ENCODE data around the gene SHKBP1. TPM values are rescaled to one million over a fixed set of nuclear protein-coding genes. Genes with fewer than 3 reads are reported as not detected.
A peak's percentile ranks its signal among the peaks of the same experiment; 100 is the strongest.

The SHKBP1 gene
- total and polyA plus RNA-seq, 2 of the 4 experiments (the other 2 are of a cell fraction): 15.6 to 94.0 TPM

- Histone ChIP-seq H3K27me3 (ENCODE audit: control insufficient read depth, insufficient read depth, low read length) (no peaks in the 10 kb centered on the region), H3K9me3 (ENCODE audit: control insufficient read depth, insufficient read depth, low read length) (no peaks in the 10 kb centered on the region), H3K27ac (ENCODE audit: insufficient read depth, low read length) (no peak overlapping the region), H3K4me3 (ENCODE audit: insufficient read depth, low read depth, low read length) (no peak overlapping the region), H4K20me1 (ENCODE audit: insufficient read depth, low read length) (no peaks in the 10 kb centered on the region), H4K8ac (ENCODE audit: low read depth in 2 of 2, low read length in 2 of 2) (no peak overlapping the region), H4K91ac (ENCODE audit: insufficient read depth, low read depth, low read length) (no peak overlapping the region), H2BK20ac (ENCODE audit: low read depth, low read length) (no peak overlapping the region), H3K4me2 (ENCODE audit: low read depth, low read length) (no peak overlapping the region), H2AFZ (replicated peaks; ENCODE audit: low read length, poor library complexity) (no peak overlapping the region), H3K9me1 (ENCODE audit: insufficient read depth, low read length) (peaks cover 13% of the 10 kb centered on the region), H3K79me1 (ENCODE audit: low read depth in 1 of 2, low read length in 2 of 2) (peaks cover 0 to 10% of the 10 kb centered on the region in 2 experiments; a peak in 2 of 4 replicates), H3K4ac (ENCODE audit: low read depth, low read length) (no peak overlapping the region), H3K18ac (ENCODE audit: low read depth, low read length) (no peak overlapping the region), H2BK15ac (ENCODE audit: low read depth, low read length) (no peak overlapping the region), H3K56ac (ENCODE audit: extremely low read depth, insufficient read depth, low read length) (no peak overlapping the region), H2AK9ac (replicated peaks; ENCODE audit: low read depth, low read length, poor library complexity) (peak overlapping the region; percentile 49), H3K4me1 (ENCODE audit: control insufficient read depth, insufficient read depth, low read length) (peaks cover 13% of the 10 kb centered on the region; the same call in 1 of the 2 replicates), H2BK120ac (ENCODE audit: low read depth, low read length) (no peak overlapping the region), H3K23ac (ENCODE audit: low read depth, low read length) (no peak overlapping the region), H3K9ac (ENCODE audit: low read depth, low read length) (no peak overlapping the region), H2AK5ac (ENCODE audit: low read depth, low read length) (no peak overlapping the region), H3K14ac (replicated peaks; ENCODE audit: low read depth, low read length) (no peak overlapping the region), H2BK5ac (ENCODE audit: low read depth, low read length, poor library complexity, severe bottlenecking) (no peak overlapping the region), H4K5ac (ENCODE audit: low read depth, low read length) (no peak overlapping the region), H3K36me3 (ENCODE audit: control insufficient read depth, insufficient read depth, low read length) (peaks cover 27% of the 10 kb centered on the region; the same call in 1 of the 2 replicates)
- dilution Hi-C loops (cut with HindIII; ENCODE audit: low sequenced_read_pairs, unreplicated experiment): no loop called here
- intact Hi-C loops (cut with micrococcal nuclease): no loop called here
- WGBS, 2 experiments (ENCODE audit: extremely low coverage in 2 of 2, insufficient read length in 1 of 2): no CpG with 5 or more reads among the region's 14 CpGs
- TF ChIP-seq, protein P1, sequence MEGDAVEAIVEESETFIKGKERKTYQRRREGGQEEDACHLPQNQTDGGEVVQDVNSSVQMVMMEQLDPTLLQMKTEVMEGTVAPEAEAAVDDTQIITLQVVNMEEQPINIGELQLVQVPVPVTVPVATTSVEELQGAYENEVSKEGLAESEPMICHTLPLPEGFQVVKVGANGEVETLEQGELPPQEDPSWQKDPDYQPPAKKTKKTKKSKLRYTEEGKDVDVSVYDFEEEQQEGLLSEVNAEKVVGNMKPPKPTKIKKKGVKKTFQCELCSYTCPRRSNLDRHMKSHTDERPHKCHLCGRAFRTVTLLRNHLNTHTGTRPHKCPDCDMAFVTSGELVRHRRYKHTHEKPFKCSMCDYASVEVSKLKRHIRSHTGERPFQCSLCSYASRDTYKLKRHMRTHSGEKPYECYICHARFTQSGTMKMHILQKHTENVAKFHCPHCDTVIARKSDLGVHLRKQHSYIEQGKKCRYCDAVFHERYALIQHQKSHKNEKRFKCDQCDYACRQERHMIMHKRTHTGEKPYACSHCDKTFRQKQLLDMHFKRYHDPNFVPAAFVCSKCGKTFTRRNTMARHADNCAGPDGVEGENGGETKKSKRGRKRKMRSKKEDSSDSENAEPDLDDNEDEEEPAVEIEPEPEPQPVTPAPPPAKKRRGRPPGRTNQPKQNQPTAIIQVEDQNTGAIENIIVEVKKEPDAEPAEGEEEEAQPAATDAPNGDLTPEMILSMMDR (conservative IDR thresholded peaks at IDR 0.05; ENCODE audit: low read depth, low read length): no peak
- TF ChIP-seq MXI1 (IDR thresholded peaks at IDR 0.05; ENCODE audit: borderline replicate concordance, low read depth, low read length) (no peak), BHLHE40 (IDR thresholded peaks at IDR 0.05; ENCODE audit: low read depth, low read length) (no peak), RFX5 (IDR thresholded peaks at IDR 0.05; ENCODE audit: low read depth, low read length) (no peak), USF2 (IDR thresholded peaks at IDR 0.05; ENCODE audit: low read depth, low read length) (no peak), FOS (IDR thresholded peaks at IDR 0.05; ENCODE audit: low read depth, low read length) (no peak), POLR2A (IDR thresholded peaks at IDR 0.05; ENCODE audit: low read depth, low read length) (no peak), CEBPB (IDR thresholded peaks at IDR 0.05; ENCODE audit: low read depth, low read length) (no peak), MAFK (IDR thresholded peaks at IDR 0.05; ENCODE audit: low read depth, low read length) (no peak), SMC3 (IDR thresholded peaks at IDR 0.05; ENCODE audit: low read depth, low read length) (no peak), CHD1 (IDR thresholded peaks at IDR 0.05; ENCODE audit: low read depth, low read length) (no peak), RAD21 (IDR thresholded peaks at IDR 0.05; ENCODE audit: low read length) (no peak), NFE2L2 (IDR thresholded peaks at IDR 0.05; ENCODE audit: low read depth, low read length) (no peak), MAZ (IDR thresholded peaks at IDR 0.05; ENCODE audit: borderline replicate concordance, low read depth, low read length) (no peak), ELK1 (IDR thresholded peaks at IDR 0.05; ENCODE audit: borderline replicate concordance, low read depth, low read length) (no peak), RCOR1 (IDR thresholded peaks at IDR 0.05; ENCODE audit: insufficient replicate concordance, low read length) (no peak)
- ATAC-seq (ENCODE audit: low read depth) (no peak), DNase-seq (no peak)
- BruUV-seq (replicated peaks): no TSS peak
- in situ Hi-C loops (cut with MboI; ENCODE audit: low sequenced_read_pairs): loop anchor here (10.0 kb wide), 1 partner anchor 303 kb away; no protein-coding TSS in a partner anchor
- ChIA-PET CTCF (no interaction called here), POLR2A (ENCODE audit: unreplicated experiment) (no interaction called here)
These were observed 31.6 kb downstream of the SHKBP1 start for GRCh38 chr19:40608240-40608621.

Measured in IMR-90 (cell line).